HG02884 (cell line): Measurements from ENCODE around the gene DGCR2.
"Not testable (repeated sequence)": the region's sequence is repeated elsewhere in the genome, so short reads cannot be mapped to it uniquely, and the experiment has no call there.

Experiments
- ATAC-seq: cut with Tn5 transposase; IDR thresholded peaks from one replicate; pipeline ENCODE4 v1.9.1; 2021; ENCODE audit warnings: mild to moderate bottlenecking, moderate library complexity; ENCODE audit not compliant: unreplicated experiment

DGCR2 gene

GRCh38 chr22:19044381-19044780 lies 77.8 kb downstream of the DGCR2 start:
- ATAC-seq, result no peak

GRCh38 chr22:19043121-19044085 lies 78.8 kb downstream of the DGCR2 start:
- no peak for ATAC-seq

GRCh38 chr22:19042285-19043120 lies 79.7 kb downstream of the DGCR2 start:
- ATAC-seq, result no peak

DNA sequence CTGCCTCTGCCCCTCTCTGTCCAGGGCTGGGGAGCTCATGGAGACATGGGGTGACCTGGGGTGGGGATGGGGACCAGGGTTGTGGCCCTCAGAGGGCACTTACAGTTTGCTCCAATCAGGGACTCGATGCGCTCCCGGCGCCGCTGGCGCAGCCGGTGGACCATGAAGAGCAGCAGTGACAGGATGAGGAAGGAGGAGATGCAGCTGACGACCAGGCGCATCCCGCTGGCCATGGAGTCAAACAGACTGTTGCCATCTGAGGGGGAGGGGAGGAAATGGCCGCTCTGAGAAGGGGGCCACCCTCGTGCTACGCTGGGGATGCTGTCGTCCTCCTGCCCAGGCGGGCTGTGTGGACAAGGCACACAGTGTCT lies 80.5 kb downstream of the DGCR2 start:
- ATAC-seq, result no peak

DNA sequence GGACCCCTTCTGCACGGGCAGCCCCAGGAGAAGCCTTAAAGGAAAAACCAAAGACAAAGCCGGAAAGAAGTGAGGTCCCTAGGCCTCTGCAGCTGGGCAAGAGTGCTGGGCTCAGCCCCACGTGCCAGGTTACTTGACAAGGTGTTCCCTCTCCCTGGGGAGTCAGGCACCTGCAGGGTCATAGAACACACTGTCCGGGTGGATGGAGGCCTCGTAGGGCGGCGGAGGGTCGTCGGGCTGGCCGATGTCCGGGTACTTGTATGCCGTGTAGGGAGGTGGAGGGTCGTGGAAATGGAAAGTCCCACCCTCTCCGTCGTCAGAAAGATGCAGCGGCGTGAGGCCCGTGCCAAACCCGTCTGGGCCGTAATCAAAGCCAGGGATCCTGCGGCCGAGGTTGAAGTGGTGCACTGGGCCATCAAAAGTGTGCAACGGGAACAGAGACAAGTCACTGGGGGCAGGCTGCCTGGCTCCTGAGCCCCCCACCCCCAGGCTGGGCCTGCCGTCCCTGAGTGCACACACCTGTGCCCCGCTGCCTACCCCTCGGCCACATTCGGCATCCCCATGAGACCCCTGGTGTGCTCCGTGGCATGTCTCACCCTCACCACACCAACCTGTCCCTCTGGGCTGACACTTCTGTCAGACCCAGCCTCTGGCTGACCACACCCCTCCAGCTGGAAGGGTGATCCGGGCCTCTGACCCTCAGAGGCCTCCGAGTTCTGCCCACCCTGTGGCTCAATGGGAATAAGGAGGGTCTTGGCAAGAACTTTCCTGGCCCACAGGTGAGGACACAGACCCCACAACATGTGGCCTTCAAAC lies 81.1 kb downstream of the DGCR2 start:
- no peak for ATAC-seq

GRCh38 chr22:19040391-19040861 lies 81.8 kb downstream of the DGCR2 start:
- ATAC-seq, result no peak

DNA sequence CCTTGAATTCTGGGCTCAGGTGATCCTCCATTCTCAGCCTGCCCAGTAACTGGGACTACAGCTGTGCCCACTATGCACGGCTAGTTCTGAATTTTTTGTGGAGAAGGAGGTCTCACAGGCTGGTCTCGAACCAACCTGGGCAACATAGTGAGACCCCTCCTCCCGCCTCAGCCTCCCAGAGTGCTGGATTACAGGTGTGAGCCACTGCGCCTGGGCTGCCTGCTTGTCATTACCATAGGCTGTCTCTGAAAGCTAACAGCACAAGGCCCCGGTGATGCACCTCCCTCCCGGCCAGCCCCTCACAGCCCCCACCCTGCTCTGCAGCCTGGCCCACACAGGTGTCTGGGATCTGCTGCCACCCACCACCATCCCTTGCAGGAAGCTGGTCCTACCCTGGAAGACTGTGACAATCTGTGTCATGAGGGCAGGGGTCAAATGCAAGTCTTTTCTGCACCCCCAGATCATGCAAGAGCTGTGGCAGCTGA lies 82.4 kb downstream of the DGCR2 start:
- no peak for ATAC-seq

- ATAC-seq, result no peak
Observed at GRCh38 chr22:19039448-19039780, 82.8 kb downstream of the DGCR2 start.

DNA sequence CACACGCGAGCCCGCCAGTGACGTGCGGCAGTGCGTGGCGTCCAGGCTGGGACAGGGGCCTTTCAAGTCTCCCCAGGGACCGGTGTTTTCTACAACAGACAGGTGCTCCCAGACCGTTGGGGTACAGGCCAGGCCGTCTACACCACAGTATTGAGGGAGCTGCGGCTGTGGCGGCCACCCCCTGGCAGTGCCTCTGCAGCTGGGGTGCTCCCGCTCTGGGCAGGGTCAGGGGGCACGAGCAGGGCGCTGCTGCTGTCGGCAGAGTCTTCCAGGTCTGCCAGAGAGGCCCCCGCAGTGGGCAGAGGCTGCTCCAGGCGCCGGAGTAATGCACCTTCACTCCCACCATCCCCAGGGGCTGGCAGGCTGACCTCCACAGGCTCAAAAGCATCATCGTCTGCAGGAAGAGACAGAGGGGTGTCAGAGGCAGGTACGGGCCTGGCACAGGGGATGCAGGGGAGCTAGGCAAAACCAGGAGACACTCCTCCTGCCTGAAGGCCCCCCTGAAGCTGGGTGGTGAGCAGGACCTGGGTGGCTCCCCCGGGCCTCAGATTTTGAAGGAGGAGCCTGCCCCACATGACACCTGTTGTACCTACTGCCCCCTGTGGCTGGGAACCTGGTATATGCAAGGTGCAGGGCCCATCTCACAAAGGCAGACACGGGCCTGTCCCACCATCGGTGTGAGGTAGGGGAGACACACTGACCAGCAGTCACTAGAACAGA lies 83.3 kb downstream of the DGCR2 start:
- no peak for ATAC-seq

GRCh38 chr22:19038164-19038546 lies 84.1 kb downstream of the DGCR2 start:
- ATAC-seq, result no peak

- ATAC-seq, result no peak
Observed at GRCh38 chr22:19037282-19038163, 84.7 kb downstream of the DGCR2 start.

DNA sequence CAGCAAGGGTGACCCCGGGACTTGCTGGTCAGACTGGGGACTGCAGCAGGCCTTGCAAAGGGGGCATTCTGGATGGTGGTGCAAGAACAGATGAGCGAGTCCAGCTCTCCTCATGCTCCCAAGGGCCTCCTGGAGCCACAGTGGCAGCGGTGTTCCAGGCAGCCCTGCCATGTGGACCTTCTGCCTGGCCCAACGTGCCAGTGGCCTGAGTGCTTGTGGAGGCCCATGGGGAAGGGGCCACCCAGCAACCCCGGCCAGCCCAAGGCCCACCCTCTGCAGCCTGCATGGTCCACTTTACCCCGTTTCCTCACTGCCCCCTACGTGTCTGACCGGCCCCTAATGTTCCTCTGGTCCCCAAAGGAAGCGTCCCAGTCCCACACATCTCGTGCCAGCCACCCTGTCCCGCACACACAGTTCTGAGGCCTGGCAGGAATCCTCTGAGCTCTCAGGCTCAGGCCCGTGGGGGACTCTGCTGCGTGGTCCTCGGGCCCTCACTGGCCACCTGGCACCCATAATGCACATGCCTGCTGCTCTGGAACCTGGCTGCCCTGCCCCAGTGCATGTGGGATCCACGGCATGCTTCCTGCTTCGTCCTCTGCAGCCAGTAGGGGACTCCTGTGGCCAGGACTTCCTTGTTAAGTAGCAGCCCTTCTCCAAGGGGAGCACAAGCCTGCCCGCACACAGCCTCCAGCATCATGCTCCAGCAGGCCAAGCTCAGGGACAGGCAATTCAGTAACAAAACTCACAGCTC lies 85.5 kb downstream of the DGCR2 start:
- no peak for ATAC-seq

- no peak for ATAC-seq
Observed at GRCh38 chr22:19036229-19036522, 86.0 kb downstream of the DGCR2 start.

GRCh38 chr22:19035474-19036228 lies 86.6 kb downstream of the DGCR2 start:
- no peak for ATAC-seq

GRCh38 chr22:19035126-19035473 lies 87.1 kb downstream of the DGCR2 start:
- not testable (repeated sequence) for ATAC-seq

DNA sequence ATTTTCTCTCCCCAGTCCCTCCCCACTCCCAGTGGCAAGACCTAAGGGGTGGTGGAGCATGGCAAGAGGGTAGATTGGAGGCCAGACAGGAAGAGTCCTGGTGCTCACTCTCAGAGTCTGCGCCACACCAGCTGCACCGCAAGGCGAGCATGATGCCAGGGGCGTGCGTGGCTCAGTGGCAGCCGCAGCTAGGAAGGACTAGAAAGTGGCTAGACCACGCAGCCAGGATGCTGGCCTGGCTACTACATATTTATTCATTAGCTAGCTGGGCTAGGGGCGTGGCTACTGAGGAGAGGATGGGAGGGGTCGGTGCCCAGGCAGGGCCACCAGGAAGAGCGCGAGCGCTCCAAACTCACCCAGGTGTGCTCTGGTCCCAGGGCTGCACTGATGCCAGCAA lies 87.5 kb downstream of the DGCR2 start:
- ATAC-seq, result not testable (repeated sequence)

DNA sequence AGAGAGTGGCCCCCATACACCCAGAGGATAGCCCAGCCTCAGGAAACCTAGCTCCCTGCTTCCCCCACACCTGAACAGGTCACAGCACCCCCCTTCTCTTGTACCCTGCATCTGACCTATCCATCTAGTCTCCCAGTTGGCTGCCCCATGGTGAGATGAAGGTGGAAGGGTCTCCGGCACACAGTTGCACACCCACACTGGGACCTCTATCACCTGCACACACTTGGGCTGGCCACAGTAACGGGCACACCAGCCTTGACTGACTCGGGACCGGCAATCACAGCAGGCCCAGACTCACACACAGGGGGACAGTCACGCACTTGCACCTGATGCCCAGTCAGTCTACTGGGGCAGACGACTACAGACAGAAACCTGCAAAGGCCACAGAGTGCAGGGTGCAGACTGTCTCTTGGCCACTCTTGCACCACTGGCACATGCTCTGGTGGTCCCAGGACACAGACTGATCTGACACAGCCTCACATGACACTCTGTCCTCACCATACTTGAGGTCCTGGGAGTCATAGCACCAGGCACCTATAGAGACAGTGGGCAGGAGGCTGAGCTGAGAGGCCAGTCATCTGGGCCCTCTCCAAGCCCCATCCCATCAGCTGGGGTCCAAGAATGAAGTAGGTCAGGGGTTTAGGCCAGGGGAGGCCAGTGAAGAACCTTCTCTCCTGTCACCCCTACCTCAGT lies 88.0 kb downstream of the DGCR2 start:
- not testable (repeated sequence) for ATAC-seq

GRCh38 chr22:19033568-19033905 lies 88.7 kb downstream of the DGCR2 start:
- ATAC-seq, result not testable (repeated sequence)
